ENCODE measurements around the gene FDXR.
A peak's percentile ranks its signal among the peaks of the same experiment; 100 is the strongest.

Gene FDXR

DNA sequence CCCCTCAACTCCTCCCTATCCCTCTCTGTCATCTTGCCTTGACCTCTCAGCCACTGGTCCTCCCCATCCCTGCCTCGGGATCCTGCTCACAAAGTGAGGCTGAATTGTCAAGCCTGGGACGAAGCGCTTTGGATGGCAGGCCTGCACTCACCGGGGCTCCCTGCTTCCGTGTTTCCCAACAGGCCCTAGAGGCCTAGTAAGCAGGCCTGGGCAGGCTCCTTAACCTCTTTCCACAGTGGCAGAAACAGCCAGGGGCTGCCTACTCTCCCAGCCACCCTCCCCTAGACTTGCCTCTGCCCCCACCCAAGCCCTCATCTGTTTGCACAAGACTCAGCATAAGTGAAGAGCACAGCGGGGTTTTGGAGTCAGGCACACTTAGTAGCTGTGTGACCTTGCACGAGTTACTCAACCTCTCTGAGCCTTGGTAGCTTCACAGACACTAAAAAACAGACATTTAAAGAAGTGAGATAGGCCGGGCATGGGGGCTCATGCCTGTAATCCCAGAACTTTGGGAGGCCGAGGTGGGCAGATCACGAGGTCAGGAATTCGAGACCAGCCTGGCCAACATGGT is 25.7 kb upstream of the FDXR start:
- DNase-seq (ENCODE audit: low read depth), result no peak

DNA sequence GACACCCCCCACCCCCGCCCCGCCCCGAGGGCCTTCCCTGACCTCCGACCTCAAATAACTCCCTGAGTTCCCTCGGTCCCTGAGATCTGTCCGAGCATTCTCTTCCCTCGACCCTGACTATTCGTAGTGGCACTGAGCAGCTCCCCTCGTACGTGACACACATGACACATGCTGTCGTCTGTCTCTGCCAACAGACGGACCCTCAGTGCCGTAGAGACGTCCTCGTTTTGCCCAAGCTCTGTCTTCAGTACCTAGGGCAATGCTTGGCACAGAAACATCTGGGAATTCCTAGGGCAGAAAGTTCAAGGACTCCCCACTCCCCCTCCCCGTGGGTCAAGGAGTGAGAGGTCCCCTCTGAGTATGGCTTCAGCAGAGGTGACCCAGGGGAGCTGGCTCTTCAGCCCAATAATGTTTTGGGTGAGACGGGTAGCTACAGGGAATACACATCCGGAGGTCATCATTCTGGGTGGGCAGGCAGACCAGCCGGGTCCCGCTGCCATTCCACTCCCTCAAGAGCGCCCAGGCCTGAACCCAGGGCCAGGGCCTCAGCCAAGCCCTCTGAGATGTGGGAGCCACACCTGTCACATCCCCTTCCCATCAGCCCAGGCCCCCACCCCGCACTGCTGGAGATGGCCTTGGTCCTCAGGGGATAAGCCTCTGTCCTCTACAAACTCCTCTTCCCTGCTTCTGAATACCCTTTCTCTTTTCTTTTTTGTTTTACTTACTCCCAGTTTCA is 21.3 kb upstream of the FDXR start:
- no peak for DNase-seq (ENCODE audit: low read depth)

DNA sequence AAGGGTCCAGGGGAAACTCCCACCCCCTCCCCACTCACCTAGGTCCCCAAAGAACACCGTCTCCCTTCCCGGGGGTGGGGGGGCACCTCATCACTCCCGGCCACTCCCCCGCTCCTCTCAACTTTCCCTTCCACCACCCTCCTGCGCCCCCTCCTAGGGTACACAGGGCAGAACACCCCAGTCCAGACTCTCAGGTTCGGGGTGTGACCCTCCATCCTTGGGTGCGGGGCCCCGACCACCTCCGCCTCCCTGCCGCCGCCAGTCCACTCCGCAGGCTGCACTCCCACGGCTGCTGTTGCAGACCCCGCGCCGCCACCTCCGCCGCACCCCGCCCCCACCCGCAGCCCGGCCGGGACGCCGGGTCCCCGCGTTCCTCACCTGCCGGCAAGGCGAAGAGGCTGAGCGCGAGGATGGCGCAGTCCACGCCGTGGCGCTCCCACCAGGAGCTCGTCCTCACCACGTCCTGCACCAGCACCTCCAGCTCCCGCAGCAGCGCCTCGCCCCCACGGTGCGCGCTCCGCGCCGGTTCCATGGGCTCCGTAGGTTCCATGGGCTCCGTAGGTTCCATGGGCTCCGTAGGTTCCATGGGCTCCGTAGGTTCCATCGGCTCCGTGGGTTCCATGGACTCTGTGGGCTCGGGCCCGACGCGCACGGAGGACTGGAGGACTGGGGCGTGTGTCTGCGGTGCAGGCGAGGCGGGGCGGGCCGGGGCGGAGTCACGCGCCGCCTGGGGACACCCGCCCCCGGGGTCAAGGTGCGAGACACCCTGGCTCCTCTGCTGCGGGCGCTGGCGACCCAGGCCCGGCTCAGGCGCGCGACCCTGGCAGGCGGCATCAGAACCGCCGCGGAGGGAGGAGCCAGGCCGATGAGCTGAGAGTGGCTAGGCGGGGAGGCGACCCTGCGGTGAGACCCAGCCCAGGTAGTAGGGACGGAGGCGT is 20.4 kb upstream of the FDXR start, which contains the start of gene FADS6:
Gene FADS6, minus strand, starts transcription at position 660 of the 938 bp plus-strand sequence. Its CDS starts 38 bp downstream, at position 622.
- no peak for DNase-seq (ENCODE audit: low read depth)

DNA sequence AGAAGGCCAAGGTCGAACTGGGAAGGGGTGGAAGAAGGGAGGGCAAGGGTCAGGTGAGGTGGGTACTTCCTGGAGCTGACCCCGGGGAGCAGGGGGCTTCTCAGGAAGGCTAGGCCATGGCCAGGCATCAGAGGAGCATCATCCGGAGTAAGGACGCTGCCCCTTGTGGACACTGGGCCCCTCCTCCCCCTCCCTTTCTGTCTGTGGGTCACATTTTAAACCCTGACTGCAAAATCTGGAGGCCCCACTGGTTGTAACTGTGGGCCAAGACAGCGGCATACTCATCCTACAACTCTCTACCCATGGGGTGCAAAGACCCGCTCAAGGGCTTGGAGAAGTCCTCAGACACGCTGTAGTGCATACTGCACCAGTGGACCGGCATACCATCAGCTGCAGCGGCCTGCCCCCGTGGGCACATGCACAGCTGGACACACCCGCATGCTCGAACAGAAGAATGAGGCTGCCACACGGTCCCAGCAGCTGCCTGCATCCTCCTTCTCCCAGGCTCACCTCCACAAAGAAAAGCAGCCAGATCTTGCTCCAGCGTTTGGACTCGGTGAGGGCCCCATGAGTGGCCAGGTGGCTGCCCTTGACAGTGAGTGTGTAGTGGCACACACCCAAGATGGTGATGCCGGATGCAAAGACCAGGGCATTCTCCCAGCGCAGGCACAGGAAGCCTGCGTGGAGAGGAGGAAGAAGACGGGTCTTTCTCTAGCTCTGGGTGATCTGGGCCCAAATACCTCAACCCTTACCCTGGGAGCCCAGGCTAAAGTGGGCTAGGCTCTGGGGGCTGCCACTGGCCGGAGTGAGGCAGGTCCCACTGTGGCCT is 19.4 kb upstream of the FDXR start:
- DNase-seq (ENCODE audit: low read depth), result no peak

GRCh38 chr17:74890554-74890953 is 17.8 kb upstream of the FDXR start:
- no peak for DNase-seq (ENCODE audit: low read depth)

- DNase-seq (ENCODE audit: low read depth), result no peak
Measured at GRCh38 chr17:74888469-74888868, 15.7 kb upstream of the FDXR start.

DNA sequence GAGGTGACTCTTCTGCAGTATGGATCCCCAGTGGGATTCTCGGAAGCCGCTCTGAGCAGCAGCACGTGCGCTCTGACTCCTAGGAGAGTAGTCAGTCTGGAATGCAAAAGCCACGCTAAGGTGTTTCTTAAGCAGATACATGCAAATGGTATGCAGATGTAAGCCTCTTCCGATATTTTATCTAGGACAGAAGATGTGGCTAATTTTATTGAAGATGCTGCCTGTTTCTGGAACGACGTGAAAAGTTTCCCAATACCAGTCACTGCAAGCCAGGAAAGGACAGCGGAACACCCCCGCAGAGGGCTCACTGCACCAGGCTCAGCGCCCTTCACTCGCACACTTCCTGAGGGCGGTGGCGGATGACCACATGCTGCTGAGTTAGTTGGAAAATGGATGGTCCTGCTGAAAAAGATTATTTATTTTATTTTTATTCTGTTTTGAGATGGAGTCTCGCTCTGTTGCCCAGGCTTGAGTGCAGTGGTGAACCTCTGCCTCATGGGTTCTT is 10.5 kb upstream of the FDXR start:
- DNase-seq (ENCODE audit: low read depth), result no peak

DNA sequence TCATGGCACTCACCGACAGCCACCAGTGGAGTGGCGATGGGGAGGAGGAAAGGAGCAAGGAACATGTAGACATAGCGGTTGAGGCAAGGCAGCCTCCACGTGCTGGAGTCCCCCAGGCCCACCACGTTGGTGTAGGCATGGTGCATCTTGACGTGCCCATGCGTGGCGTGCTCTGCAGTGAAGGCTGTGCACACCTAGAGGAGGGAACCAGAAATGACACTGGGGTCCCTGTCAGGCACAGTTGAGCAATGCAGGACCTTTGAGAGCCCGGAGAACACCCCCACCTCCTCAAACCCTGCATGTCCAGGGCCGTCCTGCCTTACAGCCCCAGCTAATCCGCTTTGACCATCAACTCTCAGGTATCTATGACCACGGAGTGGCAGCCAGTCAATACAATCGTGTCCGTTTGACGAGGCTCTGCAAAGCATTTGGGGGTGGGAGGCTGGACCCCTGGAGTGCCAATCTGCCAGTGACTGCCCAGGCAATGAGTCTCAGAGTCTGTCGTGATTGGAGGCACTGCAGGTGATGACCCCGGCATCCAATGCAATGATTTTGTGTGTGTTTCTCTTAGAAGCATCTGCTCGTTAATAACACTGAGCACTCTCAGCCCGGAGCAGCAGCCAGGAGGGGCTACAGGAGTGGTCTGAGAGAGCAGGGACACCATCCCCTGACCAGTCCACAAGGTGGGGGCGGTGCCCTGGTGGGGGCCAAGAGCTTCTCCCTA is 9.9 kb upstream of the FDXR start:
- no peak for DNase-seq (ENCODE audit: low read depth)

- DNase-seq (ENCODE audit: low read depth), result no peak
Measured at GRCh38 chr17:74881073-74881472, 8.3 kb upstream of the FDXR start.

DNA sequence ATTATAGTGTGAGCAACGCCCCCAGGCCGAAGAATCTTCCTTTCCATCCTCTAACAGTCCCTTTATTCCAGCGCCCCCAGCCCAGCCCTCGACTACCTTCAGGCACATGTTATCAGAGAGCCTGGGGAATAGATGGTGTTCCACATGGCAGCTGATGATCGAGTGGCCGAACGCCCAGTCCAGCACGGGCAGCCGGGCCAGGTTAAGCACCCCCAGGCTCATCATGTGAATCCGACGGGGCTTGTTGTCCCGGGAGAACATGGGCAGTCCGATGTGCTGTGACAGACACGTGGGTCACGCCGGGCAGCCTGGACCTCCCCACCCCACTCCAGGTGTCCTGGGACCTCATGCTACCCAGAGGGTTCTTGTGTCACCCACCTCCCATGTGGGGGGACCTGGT is 6.5 kb upstream of the FDXR start:
- DNase-seq (ENCODE audit: low read depth), result no peak

DNA sequence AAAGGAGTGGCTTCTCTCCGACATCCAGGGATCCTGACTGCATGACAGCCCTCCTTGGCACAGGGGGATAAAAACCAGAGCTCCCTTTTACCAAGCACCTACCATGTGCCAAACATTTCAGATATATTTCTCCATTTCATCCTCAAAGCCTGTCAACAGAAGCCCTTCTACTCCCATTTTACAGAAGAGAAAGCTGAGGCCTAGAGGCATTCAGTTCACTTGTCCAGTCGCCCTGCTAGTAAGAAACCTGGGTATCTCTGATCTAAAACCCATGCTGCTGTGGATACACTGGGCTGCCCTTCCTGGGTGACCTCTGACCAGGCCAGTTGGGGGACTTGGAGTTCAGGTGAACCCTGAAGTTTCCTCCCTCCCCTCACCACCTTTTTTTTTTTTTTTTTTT is 5.9 kb upstream of the FDXR start:
- no peak for DNase-seq (ENCODE audit: low read depth)

- no peak for DNase-seq (ENCODE audit: low read depth)
Measured at GRCh38 chr17:74877592-74878548, 5.1 kb upstream of the FDXR start.

- no peak for DNase-seq (ENCODE audit: low read depth)
Measured at GRCh38 chr17:74875977-74876593, 3.3 kb upstream of the FDXR start.

GRCh38 chr17:74875155-74875976 is 2.6 kb upstream of the FDXR start:
- no peak for DNase-seq (ENCODE audit: low read depth)

DNA sequence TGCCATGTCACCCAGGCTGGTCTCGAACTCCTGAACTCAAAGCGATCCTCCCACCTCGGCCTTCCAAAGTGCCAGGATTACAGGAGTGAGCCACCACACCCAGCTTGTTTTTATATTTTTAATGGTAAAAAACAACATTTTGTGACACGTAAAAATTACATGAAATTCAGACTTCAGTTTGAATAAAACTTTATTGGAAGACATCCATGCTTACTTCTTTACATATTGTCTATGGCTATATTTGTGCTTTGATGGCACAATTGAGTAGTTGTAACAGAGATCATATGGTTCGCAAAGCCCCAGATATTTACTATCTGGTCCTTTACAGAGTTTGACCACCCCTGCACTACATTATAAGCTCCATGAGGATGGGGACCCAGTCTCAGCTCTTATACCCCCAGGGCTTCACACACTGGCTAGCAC is 1.8 kb upstream of the FDXR start:
- DNase-seq (ENCODE audit: low read depth), result no peak

DNA sequence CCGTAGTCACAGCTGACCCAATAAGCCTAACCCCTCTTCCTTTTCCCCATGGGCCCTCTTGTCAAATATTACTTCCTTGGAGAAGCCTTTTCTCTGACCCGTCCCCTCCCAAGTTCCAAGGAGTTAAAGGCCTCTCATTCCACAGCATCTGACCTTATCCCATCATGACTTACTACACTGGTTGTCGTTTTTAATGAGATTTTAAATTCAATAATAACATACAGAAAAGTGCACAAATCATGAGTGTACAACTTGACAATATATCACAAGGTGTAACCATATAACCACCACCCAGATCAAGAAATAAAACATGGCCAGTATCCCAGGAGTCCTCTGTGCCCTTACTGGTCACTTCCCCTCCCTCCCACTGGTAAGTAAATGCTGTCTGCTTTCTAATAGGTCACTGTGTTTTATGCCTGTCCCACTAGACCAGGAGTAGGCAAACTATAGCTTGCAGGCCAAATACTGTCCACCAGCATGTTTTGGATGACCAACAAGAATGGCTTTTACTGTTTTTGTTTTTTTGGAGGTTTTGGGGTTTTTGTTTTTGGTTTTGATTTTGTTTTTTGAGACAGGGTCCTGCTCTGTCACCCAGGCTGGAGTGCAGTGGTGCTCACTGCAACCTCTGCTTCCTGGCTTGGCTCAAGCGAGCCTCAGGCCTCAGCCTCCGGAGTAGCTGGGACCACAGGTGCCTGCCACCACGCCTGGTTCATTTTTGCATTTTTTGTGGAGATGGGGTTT is 1.2 kb upstream of the FDXR start:
- no peak for DNase-seq (ENCODE audit: low read depth)

GRCh38 chr17:74873037-74873873 is 461 bp upstream of the FDXR start:
- DNase-seq (ENCODE audit: low read depth), result peak; percentile 99
